ENCODE measurements around the gene ARRDC4.
"Not testable (repeated sequence)": the region's sequence is repeated elsewhere in the genome, so short reads cannot be mapped to it uniquely, and the experiment has no call there.

Gene ARRDC4

DNA sequence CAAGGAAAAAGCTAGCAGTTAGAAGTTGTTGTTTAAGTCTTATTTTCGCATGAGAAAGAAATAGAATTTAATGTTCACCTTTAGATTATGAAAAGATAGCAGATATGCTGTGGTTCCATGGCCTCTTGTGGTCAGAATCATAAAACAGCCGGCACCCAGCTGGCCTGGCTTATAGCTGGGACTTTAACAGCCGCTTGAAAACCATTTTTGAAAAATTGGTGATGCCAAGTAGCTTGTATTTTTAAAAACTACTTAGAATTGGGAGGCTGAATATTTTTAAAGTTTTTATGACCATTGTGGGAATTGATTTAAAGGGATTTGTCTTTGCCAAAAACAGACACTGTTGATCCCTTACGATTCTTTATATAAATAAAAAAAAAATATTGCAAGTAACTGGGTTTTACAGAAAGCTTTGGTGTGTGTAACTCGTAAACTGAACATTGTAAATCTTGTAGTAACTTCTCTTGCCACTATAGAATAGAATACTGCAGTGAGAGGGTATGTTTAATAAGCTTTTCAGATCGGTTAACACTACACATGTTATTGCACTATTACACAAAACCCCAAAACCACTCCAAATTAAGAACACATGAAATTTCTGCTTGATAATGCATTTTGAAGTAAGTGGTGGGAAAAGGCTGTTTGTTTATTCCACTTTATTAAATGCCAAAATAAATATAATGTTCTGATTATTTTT is 6.6 kb downstream of the ARRDC4 start:
- no peak for DNase-seq

DNA sequence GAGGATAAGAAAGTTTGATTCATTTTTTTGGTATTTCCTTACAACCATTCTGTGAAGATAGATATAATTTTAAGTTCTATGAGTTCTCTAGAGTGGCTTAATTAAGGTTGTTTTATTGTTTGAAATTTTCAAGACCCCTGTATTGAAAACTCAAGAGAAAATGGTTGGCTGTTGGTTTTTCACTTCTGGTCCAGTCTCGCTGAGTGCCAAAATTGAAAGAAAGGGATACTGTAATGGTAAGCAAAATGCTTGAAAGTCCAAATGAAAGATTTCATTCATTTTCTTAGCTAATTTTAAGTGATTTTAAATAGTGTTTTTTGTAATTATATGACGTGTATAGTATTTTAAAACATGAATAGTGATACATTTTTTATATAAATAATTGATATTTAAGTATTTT is 7.4 kb downstream of the ARRDC4 start:
- DNase-seq = no peak

DNA sequence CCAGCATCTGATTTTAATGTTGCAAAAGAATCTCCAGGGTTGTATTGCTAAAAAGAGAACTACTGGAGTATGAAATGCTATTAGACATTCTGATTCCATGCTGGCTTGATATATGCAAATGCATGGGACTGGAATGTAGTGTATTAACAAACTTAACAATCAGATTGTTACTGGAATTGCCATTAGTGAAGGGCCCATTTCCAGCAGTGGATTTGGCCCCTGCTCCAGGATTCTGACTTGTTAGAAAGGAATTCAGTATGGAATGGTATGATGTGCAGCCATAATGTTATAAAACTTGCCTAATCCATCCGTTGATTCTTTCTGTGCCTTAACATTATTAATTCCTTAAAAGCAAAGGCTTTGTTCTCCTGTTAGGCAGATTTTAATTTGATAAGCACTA is 7.9 kb downstream of the ARRDC4 start:
- DNase-seq = no peak

DNA sequence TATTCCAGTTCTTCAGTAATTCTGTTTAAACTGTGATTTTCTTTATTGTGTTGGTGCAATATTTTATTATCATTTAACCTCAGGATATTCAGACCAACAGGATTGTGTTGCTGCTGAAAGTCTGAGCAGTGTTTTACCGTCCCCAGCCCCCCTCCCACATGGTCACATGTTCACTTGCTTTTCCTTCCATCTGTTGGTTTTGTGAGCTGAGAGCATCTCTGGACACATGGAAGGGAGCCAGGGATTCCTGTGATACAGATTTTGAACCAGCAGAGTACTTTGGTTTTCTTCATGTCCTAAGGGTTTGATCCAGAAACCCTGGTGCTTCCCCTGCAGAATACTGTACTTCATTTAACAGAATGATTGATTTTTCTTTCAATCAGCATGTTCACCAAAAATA is 11.9 kb downstream of the ARRDC4 start:
- DNase-seq = no peak

DNA sequence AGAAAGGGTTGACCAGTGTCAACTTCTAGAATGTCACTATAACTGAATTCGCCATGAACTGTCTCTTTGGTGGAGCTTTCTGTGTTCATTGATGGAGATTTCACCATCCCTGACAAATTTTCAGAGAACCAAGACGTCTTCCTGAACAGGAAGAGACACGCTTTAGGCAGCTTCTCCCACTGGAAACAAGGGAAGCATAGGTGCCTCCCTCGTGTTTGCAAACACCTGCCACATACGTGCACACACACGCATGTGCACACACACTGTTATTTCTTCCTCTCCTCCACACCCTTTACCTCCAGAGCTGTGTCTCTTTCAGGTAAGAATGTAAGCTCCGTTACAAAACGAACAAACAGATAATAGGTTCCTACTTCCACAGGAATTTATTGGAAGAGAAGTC is 15.6 kb downstream of the ARRDC4 start:
- no peak for DNase-seq

DNA sequence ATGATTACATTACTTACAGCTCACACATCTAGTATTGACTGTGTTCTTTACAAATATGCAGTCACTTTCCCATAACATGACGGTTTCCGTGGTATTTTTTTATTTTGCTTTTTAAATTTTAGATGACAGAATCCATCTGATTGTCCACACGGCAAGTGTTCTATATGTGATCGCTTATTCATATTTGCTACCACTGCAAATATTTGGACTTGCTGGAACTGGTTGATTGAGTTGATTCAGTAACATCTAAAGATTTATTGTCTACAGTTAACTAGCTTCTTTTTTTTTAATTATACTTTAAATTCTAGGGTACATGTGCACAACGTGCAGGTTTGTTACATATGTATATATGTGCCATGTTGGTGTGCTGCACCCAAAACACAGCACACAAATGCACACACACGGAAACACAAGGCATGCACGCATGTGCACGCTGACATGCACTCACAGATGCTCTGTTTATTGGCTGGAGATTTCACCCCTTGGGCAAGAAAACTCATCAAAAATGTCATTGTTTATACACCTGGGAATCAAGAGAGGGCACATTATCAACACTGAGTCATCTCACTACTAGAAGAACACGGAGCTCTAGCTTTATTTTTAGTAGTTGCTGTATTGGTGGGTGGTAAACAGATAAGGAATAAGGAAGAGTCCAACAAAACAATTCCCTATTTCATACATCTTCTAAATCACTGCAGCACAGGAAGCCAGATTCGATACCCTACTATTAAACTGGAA is 16.4 kb downstream of the ARRDC4 start:
- DNase-seq = no peak

DNA sequence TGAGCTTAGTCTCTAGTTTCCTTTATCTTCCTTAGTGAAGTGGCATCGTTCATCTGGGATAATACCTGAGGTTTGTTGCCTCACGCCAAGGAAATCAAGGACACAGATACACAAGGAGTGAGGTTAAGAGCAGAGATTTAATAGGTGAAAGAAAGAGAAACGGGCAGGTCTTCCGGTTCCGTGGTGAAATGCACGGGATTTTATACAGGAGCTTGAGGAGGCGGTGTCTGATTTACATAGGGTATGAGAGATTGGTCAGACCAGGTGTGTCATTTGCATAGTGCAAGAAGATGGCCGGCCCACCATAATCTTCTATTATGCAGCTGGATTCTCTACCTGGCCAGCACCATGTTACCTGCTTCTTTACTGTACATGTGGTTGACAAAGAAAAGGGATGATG is 17.2 kb downstream of the ARRDC4 start:
- no peak for DNase-seq

DNA sequence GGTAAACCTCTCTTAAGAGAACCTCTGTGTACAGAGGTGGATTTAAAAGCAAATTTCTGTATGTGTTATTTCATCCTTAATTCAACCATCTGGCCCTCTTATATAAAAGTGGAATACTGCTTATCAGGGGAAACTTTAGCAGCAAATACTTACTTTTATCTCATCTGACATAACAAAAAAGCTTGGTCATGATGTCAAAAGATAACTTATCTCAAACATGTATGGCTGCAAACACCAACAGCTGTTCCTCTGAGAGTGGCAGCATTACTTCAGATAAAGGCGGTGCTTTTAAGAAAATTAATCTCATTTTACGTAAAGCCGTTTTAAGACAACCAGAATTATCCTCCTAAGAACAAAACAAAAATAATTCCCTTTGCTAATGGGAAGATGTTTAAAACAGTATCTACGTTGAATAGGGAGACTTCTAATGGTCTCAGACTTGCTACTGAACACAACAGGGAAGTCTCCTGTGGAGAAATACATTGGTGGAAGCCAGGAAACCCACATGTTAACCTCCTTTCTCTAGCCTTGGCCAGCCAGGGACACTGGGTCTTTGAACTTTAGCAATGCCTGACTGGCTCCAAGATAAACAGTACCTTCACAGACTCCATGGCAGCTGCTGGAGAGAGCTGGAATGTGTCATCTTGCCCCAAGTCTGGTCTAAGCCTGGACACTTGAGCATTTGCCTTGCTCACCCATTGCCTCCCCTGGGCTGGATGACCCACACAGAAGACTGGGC is 18.1 kb downstream of the ARRDC4 start:
- no peak for DNase-seq

DNA sequence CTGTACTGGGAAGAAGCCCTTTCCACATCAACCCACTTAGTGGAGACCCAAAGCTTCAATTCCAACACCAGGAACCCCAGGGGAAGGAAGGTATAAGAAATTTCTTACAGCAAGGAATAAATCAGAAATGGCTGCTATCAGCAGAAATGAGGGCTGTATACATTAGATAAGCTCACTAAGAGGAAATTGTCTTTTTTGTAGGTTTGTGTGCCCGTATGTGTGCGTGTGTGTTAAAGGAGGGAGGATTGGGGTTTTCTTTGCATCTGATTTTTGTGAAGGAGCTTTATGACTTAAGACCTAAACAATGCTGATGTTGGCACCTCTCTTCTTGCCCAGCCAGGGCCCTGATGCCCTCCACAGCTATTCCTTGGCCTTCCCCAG is 18.6 kb downstream of the ARRDC4 start:
- DNase-seq = no peak

DNA sequence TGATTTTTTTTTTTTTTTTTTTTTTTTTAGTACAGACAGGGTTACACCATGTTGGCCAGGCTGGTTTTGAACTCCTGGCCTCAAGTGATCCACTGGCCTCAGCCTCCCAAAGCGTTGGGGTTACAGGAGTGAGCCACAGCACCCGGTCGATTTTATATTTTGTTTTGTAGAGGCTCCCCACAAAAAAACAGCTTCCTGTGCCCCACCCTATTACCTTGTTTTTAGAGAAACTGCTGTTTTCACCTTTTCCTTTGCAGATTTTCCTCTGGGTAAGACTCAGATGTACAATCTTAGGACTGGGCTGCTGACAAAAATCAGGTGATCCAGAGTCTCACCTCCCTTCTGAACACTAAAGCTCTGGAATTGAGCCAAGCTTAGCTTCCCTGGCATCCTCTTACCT is 20.6 kb downstream of the ARRDC4 start:
- DNase-seq = no peak

DNA sequence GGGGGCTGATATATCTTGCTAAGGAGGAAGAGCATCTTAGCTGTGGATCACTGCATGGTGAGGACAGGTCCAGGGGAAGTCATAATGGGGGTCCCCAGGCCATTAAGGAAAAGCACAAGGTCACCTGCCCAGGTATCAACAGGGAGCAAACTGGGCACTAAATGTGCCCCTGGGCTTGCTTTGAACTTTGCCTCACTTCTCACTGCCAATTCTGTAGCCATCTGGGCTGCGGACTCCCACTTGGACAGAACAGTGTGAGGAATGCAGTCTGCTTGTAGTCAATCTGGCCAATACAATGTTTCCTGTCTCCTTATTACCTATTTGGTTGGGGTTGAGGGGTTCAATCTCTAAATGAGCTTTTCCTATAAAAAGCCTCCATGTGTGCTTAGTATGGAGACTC is 21.3 kb downstream of the ARRDC4 start:
- DNase-seq = no peak

DNA sequence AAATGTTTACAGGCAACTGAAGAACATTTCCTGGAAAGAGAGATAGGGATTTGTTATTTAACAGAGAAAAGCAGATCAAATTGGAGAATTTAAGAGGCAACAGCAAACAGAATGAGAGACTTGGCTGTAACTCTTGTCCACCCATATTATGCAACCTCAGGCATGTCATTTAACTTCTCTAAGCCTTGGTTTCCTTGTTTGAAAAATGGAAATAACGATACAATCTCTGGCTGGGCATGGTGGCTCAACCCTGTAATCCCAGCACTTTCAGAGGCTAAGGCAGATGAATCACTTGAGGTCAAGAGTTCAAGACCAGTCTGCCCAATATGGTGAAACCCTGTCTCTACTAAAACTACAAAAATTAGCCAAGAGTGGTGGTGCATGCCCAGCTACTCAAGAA is 23.7 kb downstream of the ARRDC4 start:
- DNase-seq = no peak

DNA sequence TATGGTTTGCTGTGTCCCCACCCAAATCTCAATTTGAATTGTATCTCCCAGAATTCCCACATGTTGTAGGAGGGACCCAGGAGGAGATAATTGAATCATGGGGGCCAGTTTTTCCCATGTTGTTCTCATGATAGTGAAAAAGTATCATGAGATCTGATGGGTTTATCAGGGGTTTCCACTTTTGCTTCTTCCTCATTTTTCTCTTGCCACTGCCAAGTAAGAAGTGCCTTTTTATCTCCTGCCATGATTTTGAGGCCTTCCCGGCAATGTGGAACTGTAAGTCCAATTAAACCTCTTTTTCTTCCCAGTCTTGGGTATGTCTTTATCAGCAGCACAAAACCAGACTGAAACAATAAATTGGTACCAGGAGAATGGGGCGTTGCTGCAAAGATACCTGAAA is 25.5 kb downstream of the ARRDC4 start:
- DNase-seq = not testable (repeated sequence)

DNA sequence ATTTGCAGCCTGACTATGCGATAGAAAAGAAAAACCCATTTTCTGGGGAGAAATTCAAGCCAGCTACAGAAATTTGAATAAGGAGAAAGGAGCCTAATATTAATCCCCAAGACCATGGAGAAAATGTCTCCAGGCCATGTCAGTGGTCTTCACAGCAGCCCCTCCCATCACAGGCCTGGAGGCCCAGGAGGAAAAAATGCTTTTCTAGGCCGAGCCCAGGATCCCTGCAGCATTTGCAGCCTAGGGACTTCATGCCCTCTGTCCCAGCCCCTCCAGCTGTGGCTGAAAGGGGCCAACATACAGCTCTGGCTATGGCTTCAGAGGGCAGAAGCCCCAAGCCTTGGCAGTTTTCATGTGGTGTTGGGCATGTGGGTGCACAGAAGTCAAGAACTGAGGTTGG is 26.3 kb downstream of the ARRDC4 start:
- no peak for DNase-seq

DNA sequence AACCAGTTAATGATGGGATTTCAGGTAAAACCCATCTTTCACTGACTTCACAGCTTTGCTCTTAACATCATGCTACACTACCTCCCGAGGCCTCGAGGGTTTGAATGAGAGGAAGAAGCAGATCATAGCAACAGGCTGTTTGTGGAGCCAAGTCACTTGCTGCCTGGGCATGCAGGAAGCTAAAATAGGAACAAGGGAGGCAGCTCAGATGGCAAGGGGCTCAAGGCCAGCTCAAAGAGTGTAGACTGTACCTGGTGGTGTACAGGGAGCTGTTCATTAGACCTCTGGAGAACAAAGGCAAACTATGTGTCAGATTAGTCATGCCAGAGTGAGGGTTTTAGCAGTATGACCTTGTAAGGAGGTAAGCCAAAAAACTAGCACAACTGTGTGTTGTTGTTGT is 28.8 kb downstream of the ARRDC4 start:
- no peak for DNase-seq

DNA sequence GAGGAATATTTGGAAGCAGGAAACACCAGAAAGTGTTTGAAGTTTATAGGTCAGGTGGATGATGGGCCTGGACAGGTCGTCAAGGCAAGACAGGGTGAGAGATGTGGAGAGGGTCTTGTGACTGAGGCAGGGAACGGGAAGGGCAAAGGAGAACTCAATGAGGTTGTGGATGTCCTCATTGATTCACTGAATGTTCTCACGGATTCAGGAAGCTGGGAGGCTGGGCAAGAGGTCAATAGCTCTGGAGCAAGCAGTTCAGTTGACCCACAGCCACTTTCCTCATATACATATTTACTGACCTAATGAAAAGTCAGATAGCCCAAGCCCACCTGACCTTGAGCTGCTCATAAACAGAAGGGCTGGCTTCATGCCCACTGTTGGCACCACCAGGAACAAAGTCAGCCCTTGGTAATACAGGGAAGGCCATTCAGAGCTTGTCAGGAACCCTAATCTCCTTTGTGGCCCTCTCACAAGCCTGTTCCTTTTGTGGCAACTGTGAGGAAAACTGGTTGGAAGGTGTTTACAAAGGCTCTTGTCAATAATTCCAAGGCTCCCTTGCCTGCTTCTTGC is 31.6 kb downstream of the ARRDC4 start:
- no peak for DNase-seq

DNA sequence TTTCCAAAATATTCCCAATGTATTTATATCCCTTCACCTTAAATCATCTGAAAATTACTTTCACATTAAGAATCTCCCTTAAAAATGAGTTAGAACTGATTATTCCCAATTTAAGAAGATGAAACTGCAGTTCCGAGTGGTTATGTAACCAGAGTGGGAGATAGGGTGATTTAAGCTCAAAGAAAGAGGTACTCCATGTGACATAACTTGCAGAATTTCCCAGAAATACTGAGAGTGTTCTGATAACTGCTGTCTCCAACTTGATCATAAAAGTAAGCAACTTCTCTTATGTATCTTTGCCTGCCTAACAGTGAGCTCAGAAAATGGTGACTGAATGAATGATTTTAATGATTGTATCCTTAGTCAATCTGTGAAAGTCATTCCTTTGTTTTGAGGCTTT is 32.3 kb downstream of the ARRDC4 start:
- DNase-seq = no peak

DNA sequence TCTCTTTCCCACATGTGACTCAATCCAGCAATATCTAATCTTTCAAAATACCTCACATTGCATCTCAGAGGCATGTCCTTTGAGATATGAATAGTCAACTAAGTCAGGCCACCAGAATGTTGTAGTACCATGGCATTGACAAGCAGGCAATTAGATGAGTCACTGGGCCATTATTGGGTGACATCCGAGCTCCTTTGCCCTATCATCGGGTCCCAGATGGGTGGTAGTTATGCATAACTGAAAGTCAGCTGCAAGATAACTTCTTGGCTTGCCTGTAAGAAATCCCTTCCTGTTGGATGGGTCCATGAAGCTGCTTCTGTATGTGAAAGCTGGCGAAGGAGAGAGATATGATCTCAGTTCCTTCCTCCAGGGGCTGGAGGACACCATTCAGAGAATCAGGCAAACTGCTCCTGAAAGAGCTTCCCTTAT is 32.8 kb downstream of the ARRDC4 start:
- DNase-seq = no peak

DNA sequence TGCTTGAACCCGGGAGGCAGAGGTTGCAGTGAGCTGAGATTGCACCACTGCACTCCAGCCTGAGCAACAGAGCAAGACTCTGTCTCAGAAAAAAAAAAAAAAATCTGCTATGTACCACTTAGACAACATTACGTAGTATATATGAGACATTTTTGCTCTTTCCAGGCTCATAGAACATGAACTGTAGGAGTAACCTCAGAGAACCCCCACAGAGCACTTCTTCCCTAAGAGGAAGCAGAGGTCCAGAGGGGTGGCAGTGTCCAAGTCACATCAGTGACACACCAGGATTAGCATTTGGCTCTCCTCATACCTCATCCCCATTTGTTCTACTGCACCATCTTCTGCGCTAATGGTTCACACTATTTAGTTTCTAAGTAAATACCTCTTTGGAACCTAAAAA is 33.7 kb downstream of the ARRDC4 start:
- DNase-seq = no peak

DNA sequence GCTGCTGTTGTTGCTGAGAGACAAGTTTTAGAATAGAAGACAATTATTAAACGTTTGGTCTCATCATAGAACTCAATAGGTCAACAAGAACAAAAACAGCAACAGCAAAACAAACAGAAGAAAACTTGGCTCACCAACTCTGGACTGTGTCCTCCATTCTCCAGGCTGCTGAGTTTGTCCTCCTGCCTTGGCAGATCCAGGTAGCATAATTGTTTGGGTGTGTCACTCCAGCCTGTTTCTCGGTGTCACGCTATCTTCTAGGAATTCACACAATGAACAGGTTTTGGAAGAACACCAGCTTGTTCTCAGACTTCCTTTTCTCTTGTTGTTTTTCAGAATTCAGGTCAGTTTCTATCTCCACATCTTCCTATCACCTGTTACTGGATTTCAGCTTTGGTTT is 34.7 kb downstream of the ARRDC4 start:
- DNase-seq = no peak

DNA sequence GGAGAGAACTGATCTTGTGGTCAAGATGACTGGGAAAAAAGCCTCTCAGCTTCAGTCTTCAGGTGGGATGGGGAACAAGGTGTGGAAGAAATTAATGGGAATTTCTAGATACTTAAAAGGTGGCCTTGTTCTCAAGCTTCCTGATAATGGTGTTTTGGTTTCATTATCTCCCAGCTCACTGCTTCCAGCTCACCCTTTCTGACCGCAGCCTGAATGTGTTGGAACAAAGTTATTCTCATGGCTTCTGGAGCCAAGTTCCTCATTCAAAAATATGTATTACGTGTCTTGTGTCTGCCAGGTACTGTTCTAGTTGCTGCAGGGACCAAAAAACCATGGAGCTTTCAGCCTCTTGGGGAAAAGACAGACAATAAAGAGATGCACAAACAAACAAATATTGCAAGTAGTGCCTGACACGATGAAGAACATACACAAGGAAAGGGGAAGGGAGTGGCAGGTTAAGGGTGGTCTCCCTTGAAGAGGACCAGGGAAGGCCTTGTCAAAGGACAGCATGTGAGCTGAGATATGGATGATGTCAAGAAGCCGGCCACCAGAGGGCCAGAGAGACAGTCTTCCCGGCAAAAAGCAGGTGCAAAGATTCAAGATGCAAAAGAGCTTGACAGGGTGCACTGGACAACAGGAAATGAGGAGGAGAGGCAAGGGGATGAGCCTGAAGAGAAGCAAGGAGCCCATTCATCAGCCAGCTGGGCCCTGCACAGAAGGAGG is 35.5 kb downstream of the ARRDC4 start:
- peak; percentile 8 for DNase-seq

DNA sequence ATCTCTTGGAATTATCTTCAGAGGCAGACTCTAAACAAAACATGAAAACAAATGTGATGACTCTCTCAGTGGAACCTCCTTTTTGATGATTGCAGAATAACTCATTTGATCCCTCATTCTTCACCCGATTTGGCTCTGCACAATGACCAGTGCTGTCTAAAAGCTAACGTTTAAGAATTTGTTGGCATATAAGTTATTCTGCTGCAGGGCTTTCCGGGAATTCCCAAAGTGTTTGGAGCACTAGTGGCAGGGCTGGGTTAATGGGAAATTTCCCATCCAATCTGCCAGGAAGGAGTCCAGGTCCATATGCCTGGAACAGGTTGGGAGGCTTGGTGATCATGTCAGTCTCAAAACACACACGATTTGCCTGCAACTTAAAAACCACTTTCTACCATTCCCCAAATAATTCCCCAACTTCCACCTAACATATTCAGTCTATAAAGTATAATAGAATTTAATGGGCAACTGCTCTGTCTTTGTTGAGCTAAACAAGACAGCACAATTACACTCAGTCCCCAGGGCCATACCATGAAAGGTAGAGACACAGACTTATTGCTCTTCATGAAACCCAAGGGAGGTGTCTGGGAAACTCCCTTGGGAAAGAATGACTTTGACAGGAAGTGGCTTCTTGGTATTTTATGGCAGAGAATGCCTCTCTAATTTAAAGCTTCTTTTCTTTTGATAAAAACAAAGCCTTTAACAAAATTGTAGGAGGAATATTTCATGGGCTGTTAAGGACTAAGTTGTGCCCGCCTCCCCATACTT is 38.0 kb downstream of the ARRDC4 start:
- DNase-seq = no peak

All from activated CD4-positive, alpha-beta T cell treated with anti-CD3 and anti-CD28 coated beads for 48 hours (primary cell).